A549 (cell line): ENCODE data around the gene ARR3. TPM values are rescaled to one million over a fixed set of nuclear protein-coding genes. Genes with fewer than 3 reads are reported as not detected.

Experiments
- ATAC-seq, 2 experiments: fragments of 200-7000 bp in 1 of 2; fragments of >200 bp in 1 of 2; cut with Nextera tagmentation in 1 of 2; cut with Tn5 transposase in 1 of 2; 3 replicates each; pipeline versions ENCODE4 v1.8.0 to v1.9.1; 2018 to 2020; ENCODE audit warnings: mild to moderate bottlenecking in 1 of 2, moderate library complexity in 1 of 2
- CTCF ChIA-PET: fragments of 300-600 bp; sonication (Branson Sonifier 250); formaldehyde crosslinking; extraction: SDS; loops from one replicate; lab custom pipeline; 2021; ENCODE audit warnings: antibody characterized with exemption, inconsistent platforms; lab: Yijun Ruan, JAX
- POLR2A ChIA-PET: fragments of 350-600 bp; formaldehyde crosslinking; extraction: SDS; loops from one replicate; lab custom pipeline; 2021; ENCODE audit warnings: antibody characterized with exemption, inconsistent platforms; lab: Yijun Ruan, JAX
- DNase-seq, 2 experiments: peaks; one replicate each; pipeline versions ENCODE4 v3.0.0 to v3.0.0-alpha.2; 2011 to 2016; ENCODE audit warnings: low read depth in 1 of 2, low spot score in 1 of 2
- FAIRE-seq: peaks from 2 replicates; lab custom pipeline; 2011; peaks lifted over from hg19 to GRCh38; lab: Jason Lieb, UNC
- H3K27ac ChIP-seq, 2 experiments: fragments of >200 bp; sonication (Bioruptor Twin); formaldehyde crosslinking; 3 replicates each; pipeline ENCODE4 v1.5.1; 2016 to 2017
- H3K4me1 ChIP-seq: fragments of >200 bp; sonication (Bioruptor Twin); formaldehyde crosslinking; 3 replicates; pipeline ENCODE4 v1.6.1; 2016
- H3K4me2 ChIP-seq: fragments of >200 bp; sonication (Bioruptor Twin); formaldehyde crosslinking; 3 replicates; pipeline ENCODE4 v1.6.1; 2016
- H3K4me3 ChIP-seq: fragments of >200 bp; sonication (Bioruptor Twin); formaldehyde crosslinking; 3 replicates; pipeline ENCODE4 v1.5.1; 2016
- H3K9me3 ChIP-seq: fragments of >200 bp; sonication (Bioruptor Twin); formaldehyde crosslinking; 3 replicates; pipeline ENCODE4 v1.6.1; 2016
- ATOH8 ChIP-seq: fragments of 250-450 bp; sonication (Bioruptor Pico); IDR thresholded peaks from 2 replicates; pipeline ENCODE4 v1.5.0; 2020; ENCODE audit warnings: low read depth, mild to moderate bottlenecking, moderate library complexity
- BHLHE40 ChIP-seq: IDR thresholded peaks from 2 replicates; pipeline ENCODE4 v1.6.1; 2012; ENCODE audit warnings: low read depth, low read length, inconsistent platforms
- CEBPB ChIP-seq, 2 experiments: fragments of >200 bp in 1 of 2; sonication (Bioruptor Twin) in 1 of 2; formaldehyde crosslinking in 1 of 2; IDR thresholded peaks; 2 replicates each; pipeline ENCODE4 v1.6.1; 2012 to 2016
- CHD2 ChIP-seq: fragments of 150-350 bp; IDR thresholded peaks from 2 replicates; pipeline ENCODE4 v1.6.1; 2014; ENCODE audit warnings: low read length; ENCODE audit not compliant: partially characterized antibody
- EHF ChIP-seq: fragments of 250-450 bp; sonication (Bioruptor Pico); IDR thresholded peaks from 2 replicates; pipeline ENCODE4 v1.5.0; 2020; ENCODE audit warnings: mild to moderate bottlenecking
- EP300 ChIP-seq, 2 experiments: fragments of >200 bp; sonication (Bioruptor Twin); formaldehyde crosslinking; IDR thresholded peaks; 2 replicates in 1 of 2; 3 replicates in 1 of 2; pipeline ENCODE4 v1.6.1; 2016 to 2017
- ESRRA ChIP-seq: fragments of 150-350 bp; IDR thresholded peaks from 2 replicates; pipeline ENCODE4 v1.6.1; 2014; ENCODE audit warnings: mild to moderate bottlenecking, low read length, borderline replicate concordance
- GATA3 ChIP-seq: IDR thresholded peaks from 2 replicates; pipeline ENCODE4 v1.6.1; 2012; ENCODE audit warnings: borderline replicate concordance
- HES2 ChIP-seq: fragments of >200 bp; sonication (Bioruptor Twin); formaldehyde crosslinking; IDR thresholded peaks from 2 replicates; pipeline ENCODE4 v1.6.1; 2016
- HMGXB4 ChIP-seq: fragments of 250-450 bp; sonication (Bioruptor Pico); IDR thresholded peaks from 2 replicates; pipeline ENCODE4 v1.5.0; 2021; ENCODE audit warnings: mild to moderate bottlenecking, moderate library complexity, borderline replicate concordance
- JUN ChIP-seq, 2 experiments: fragments of >200 bp; sonication (Bioruptor Twin); formaldehyde crosslinking; IDR thresholded peaks; 2 replicates in 1 of 2; 3 replicates in 1 of 2; pipeline ENCODE4 v1.6.1; 2016 to 2017
- KDM5A ChIP-seq: fragments of 200-600 bp; sonication (generic); IDR thresholded peaks from 2 replicates; pipeline ENCODE4 v1.6.1; 2016; ENCODE audit warnings: antibody characterized with exemption, mild to moderate bottlenecking
- MYC ChIP-seq: IDR thresholded peaks from 2 replicates; pipeline ENCODE4 v1.6.1; 2012; ENCODE audit warnings: mild to moderate bottlenecking, inconsistent platforms, low read length, improper control_type of control experiment, borderline replicate concordance
- NPAS2 ChIP-seq: fragments of 250-450 bp; sonication (Bioruptor Pico); IDR thresholded peaks from 2 replicates; pipeline ENCODE4 v1.8.0; 2022; ENCODE audit warnings: mild to moderate bottlenecking, moderate library complexity, borderline replicate concordance
- RAD21 ChIP-seq, 2 experiments: fragments of >200 bp in 1 of 2; sonication (Bioruptor Twin) in 1 of 2; formaldehyde crosslinking in 1 of 2; IDR thresholded peaks in 1 of 2; conservative IDR thresholded peaks in 1 of 2; 2 replicates in 1 of 2; 3 replicates in 1 of 2; pipeline ENCODE4 v1.6.1; 2012 to 2018; ENCODE audit warnings: inconsistent platforms in 1 of 2
- REST ChIP-seq: fragments of 200-600 bp; sonication (generic); IDR thresholded peaks from 2 replicates; pipeline ENCODE4 v1.6.1; 2016; ENCODE audit warnings: antibody characterized with exemption, mild to moderate bottlenecking, moderate library complexity
- SMC3 ChIP-seq: fragments of >200 bp; sonication (Bioruptor Twin); formaldehyde crosslinking; IDR thresholded peaks from 3 replicates; pipeline ENCODE4 v1.6.1; 2018; ENCODE audit warnings: inconsistent platforms
- TP53 ChIP-seq: fragments of 250-450 bp; sonication (Bioruptor Pico); IDR thresholded peaks from 2 replicates; pipeline ENCODE4 v1.5.0; 2021; ENCODE audit warnings: mild to moderate bottlenecking, moderate library complexity
- USF2 ChIP-seq: fragments of 450-650 bp; IDR thresholded peaks from 2 replicates; pipeline ENCODE4 v1.6.1; 2014; ENCODE audit warnings: antibody characterized with exemption
- ZNF302 ChIP-seq: fragments of 250-450 bp; sonication (Bioruptor Pico); IDR thresholded peaks from 2 replicates; pipeline ENCODE4 v1.9.0; 2021; ENCODE audit warnings: inconsistent platforms, mild to moderate bottlenecking, moderate library complexity
- ZSCAN20 ChIP-seq: fragments of 250-450 bp; sonication (Bioruptor Pico); IDR thresholded peaks from 2 replicates; pipeline ENCODE4 v1.8.0; 2022; ENCODE audit warnings: mild to moderate bottlenecking, moderate library complexity
- WGBS: methylation state at CpG from one replicate; pipeline ENCODE4 v1.1.6; 2017; ENCODE audit errors: missing lambda C conversion rate; 5-methylcytosine and 5-hydroxymethylcytosine counted together
- polyA plus RNA-seq, 4 experiments: library from polyadenylated mRNA; depleted of rRNA in 3 of 4; stranded (reverse); fragments of >200 nt; fragmentation: RNase III in 1 of 4; extraction: RNeasy Plus Mini Kit Qiagen cat#74134 plus additional on column Dnase treatment in 1 of 4; gene quantifications; 2 replicates in 3 of 4; 3 replicates in 1 of 4; pipeline ENCODE4 v1.2.3, GENCODE V29; 2011 to 2017

ARR3 gene
- polyA plus RNA-seq, 2 of the 4 experiments (the other 2 are of a cell fraction), result not detected

GRCh38 chrX:70280573-70280972 is 12.4 kb downstream of the ARR3 start:
- ChIA-PET POLR2A (no interaction called here), CTCF (interaction anchor here (1.0 kb wide), 1 partner anchor 31 kb away, joined by 3 read pairs; no protein-coding TSS in a partner anchor)
- Histone ChIP-seq H3K9me3 (no peaks in the 10 kb centered on the region), H3K27ac (no peak overlapping the region), H3K4me2 (no peak overlapping the region), H3K4me1 (no peaks in the 10 kb centered on the region), H3K4me3 (no peak overlapping the region)
- 88% methylated on average over 3 of the region's 3 CpGs for WGBS
- FAIRE-seq, result no peak
- DNase-seq, result no peak
- ATAC-seq, result no peak
- TF ChIP-seq NPAS2 (CRISPR knock-in tag), result no peak
- TF ChIP-seq REST, result peak; percentile 22; the same call in 1 of the 2 replicates

- TF ChIP-seq HES2, result no peak
- TF ChIP-seq EP300 (IDR thresholded peaks at IDR 0.05), result no peak
- TF ChIP-seq EHF, result no peak
- TF ChIP-seq ZNF302, result no peak
- TF ChIP-seq NPAS2 (CRISPR knock-in tag), result no peak
- no peak for TF ChIP-seq RAD21 (conservative IDR thresholded peaks at IDR 0.05 in 1 of 2, IDR thresholded peaks at IDR 0.05 in 1 of 2)
- no peak for TF ChIP-seq MYC
- TF ChIP-seq BHLHE40, result no peak
- 93% methylated on average over 16 of the region's 21 CpGs for WGBS
- Histone ChIP-seq H3K4me2 (no peak within 1 kb of the TSS), H3K4me1 (no peaks in the 10 kb centered on the region), H3K9me3 (no peaks in the 10 kb centered on the region), H3K27ac (no peak within 1 kb of the TSS), H3K4me3 (no peak within 1 kb of the TSS)
- POLR2A ChIA-PET, result no interaction called here
- ATAC-seq (no peak), FAIRE-seq (no peak), DNase-seq (no peak)
- CTCF ChIA-PET, result no interaction called here
Observed at GRCh38 chrX:70281951-70282350, 13.8 kb downstream of the ARR3 start, which contains the start of gene RAB41. Gene RAB41, plus strand, starts transcription at chrX:70282172. Its CDS starts 46 bp downstream, at chrX:70282218.

- 28% methylated on average over 8 of the region's 11 CpGs for WGBS
- Histone ChIP-seq H3K27ac (peak overlapping the region; percentile 83 to 85), H3K9me3 (no peaks in the 10 kb centered on the region), H3K4me2 (peak overlapping the region; percentile 94), H3K4me1 (peaks cover 22% of the 10 kb centered on the region; the same call in 1 of the 3 replicates), H3K4me3 (peak overlapping the region; percentile 92)
- no peak for FAIRE-seq
- POLR2A ChIA-PET, result interaction anchor here (0.8 to 2.5 kb wide), 3 partner anchors 11 to 156 kb away, joined by 3 to 17 read pairs (median 6); partner anchors contain the start of gene IGBP1
- no peak for TF ChIP-seq ZSCAN20
- TF ChIP-seq USF2, result no peak
- TF ChIP-seq ESRRA, result no peak
- TF ChIP-seq KDM5A, result no peak
- no peak for TF ChIP-seq JUN (IDR thresholded peaks at IDR 0.05)
- no peak for TF ChIP-seq HMGXB4 (CRISPR knock-in tag)
- no peak for TF ChIP-seq TP53 (CRISPR knock-in tag)
- no peak for TF ChIP-seq EP300 (IDR thresholded peaks at IDR 0.05)
- TF ChIP-seq GATA3, result no peak
- TF ChIP-seq CHD2, result no peak
- no peak for TF ChIP-seq ATOH8 (CRISPR knock-in tag)
- no peak for TF ChIP-seq EHF
- no peak for TF ChIP-seq SMC3
- no peak for TF ChIP-seq CEBPB (IDR thresholded peaks at IDR 0.05)
- no peak for DNase-seq
- CTCF ChIA-PET, result interaction anchor here (1.4 kb wide), 1 partner anchor 156 kb away, joined by 8 read pairs; the partner anchor contains the start of gene IGBP1
- ATAC-seq, result no peak; a peak in 1 of 6 replicates
Observed at GRCh38 chrX:70289168-70289792, 21.1 kb downstream of the ARR3 start.
